Ovary (tissue), 3 donors: ENCODE measurements around the gene FLOT2.

Experiments used
- CTCF ChIP-seq, 3 donors: fragments of 450-650 bp in 2 of 3; fragments of 200-600 bp in 1 of 3; IDR thresholded peaks; one replicate each; pipeline versions ENCODE4 v1.5.1 to v1.8.0; 2016 to 2022; ENCODE audit warnings: antibody characterized with exemption in 3 of 3, mild to moderate bottlenecking in 1 of 3
- EP300 ChIP-seq: sonication (generic); formaldehyde crosslinking; IDR thresholded peaks from one replicate; pipeline ENCODE4 v1.6.1; 2017; ENCODE audit warnings: antibody characterized with exemption
- POLR2A ChIP-seq: fragments of 450-650 bp; IDR thresholded peaks from one replicate; pipeline ENCODE4 v1.6.1; 2017; ENCODE audit warnings: antibody characterized with exemption, mild to moderate bottlenecking, moderate library complexity
- donor health status: DM: no; HTN: no; CAD: no.

- no peak for TF ChIP-seq CTCF (IDR thresholded peaks at IDR 0.05)
- TF ChIP-seq EP300: no peak
- TF ChIP-seq POLR2A: no peak
Measured at GRCh38 chr17:28861393-28862203, 35.9 kb downstream of the FLOT2 start.
